Colonic mucosa (tissue), 4 donors: Measurements from ENCODE around the gene NR3C1. TPM values are rescaled to one million over a fixed set of nuclear protein-coding genes. Genes with fewer than 3 reads are reported as not detected.

Experiments used
- DNase-seq: peaks from one replicate; pipeline ENCODE4 v3.0.0-alpha.2; 2020
- H3K27ac ChIP-seq: fragments of 200-600 bp; one replicate; pipeline ENCODE4 v1.8.0; 2021
- H3K27me3 ChIP-seq: fragments of 200-600 bp; one replicate; pipeline ENCODE4 v1.8.0; 2021
- H3K36me3 ChIP-seq: fragments of 200-600 bp; one replicate; pipeline ENCODE4 v1.8.0; 2021
- H3K4me1 ChIP-seq: fragments of 200-600 bp; one replicate; pipeline ENCODE4 v1.8.0; 2021; ENCODE audit warnings: mild to moderate bottlenecking
- H3K4me3 ChIP-seq: fragments of 200-600 bp; one replicate; pipeline ENCODE4 v1.8.0; 2021
- H3K9ac ChIP-seq, 2 donors: one replicate each; pipeline ENCODE4 v1.7.0; 2013; ENCODE audit warnings: control low read depth in 2 of 2, low read depth in 2 of 2, low read length in 2 of 2
- H3K9me3 ChIP-seq: fragments of 200-600 bp; one replicate; pipeline ENCODE4 v1.8.0; 2021
- intact Hi-C: fragments of 100-400 bp; cut with DNase I; formaldehyde crosslinking; loops from one replicate; pipeline ENCODE4 v1.14.1; 2022
- total RNA-seq, 2 donors: library from RNA; stranded (reverse); fragmentation: NEBNext Ultra II Directional in 1 of 2; extraction: Animal tissue kit (Norgen Biotek cat#: 25700) in 1 of 2; gene quantifications; one replicate each; pipeline ENCODE4 v1.2.1, GENCODE V29; 2021
- TF ChIP-seq, protein P1 (sequence below): fragments of 200-600 bp; IDR thresholded peaks from one replicate; pipeline ENCODE4 v1.8.0; 2022; ENCODE audit warnings: antibody characterized with exemption, mild to moderate bottlenecking
- donor health status: healthy.
- donor health status: DM: no; HTN: no; CAD: no.
- donor health status: DM: no; HTN: no; CAD: no.

NR3C1 gene
- total RNA-seq, 2 donors from 2014 or later = 13.0 to 23.5 TPM

DNA sequence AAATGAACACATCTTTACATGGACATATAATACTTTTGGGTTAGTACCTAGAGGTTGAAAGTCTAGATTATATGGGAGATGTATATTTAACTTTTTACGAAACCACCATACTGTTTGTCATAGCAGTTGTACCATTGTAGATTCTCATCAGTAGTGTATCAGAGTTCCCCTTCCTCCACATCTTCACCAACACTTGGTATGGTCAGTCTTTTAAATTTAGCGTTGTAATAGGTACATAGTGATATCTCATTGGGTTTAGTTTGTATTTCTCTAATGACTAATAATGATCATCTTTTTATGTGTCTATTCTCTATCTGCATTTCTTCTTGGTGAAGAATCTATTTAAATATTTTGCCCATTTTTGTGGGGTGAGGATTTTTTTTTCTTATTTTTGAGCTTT, 137.5 kb downstream of the NR3C1 start:
- no peak overlapping the region for H3K9ac ChIP-seq
- no peaks in the 10 kb centered on the region for H3K36me3 ChIP-seq
- no peaks in the 10 kb centered on the region for H3K27me3 ChIP-seq
- H3K9me3 ChIP-seq = no peaks in the 10 kb centered on the region
- intact Hi-C loops = no loop called here
- H3K27ac ChIP-seq = no peak overlapping the region
- TF ChIP-seq, protein P1, sequence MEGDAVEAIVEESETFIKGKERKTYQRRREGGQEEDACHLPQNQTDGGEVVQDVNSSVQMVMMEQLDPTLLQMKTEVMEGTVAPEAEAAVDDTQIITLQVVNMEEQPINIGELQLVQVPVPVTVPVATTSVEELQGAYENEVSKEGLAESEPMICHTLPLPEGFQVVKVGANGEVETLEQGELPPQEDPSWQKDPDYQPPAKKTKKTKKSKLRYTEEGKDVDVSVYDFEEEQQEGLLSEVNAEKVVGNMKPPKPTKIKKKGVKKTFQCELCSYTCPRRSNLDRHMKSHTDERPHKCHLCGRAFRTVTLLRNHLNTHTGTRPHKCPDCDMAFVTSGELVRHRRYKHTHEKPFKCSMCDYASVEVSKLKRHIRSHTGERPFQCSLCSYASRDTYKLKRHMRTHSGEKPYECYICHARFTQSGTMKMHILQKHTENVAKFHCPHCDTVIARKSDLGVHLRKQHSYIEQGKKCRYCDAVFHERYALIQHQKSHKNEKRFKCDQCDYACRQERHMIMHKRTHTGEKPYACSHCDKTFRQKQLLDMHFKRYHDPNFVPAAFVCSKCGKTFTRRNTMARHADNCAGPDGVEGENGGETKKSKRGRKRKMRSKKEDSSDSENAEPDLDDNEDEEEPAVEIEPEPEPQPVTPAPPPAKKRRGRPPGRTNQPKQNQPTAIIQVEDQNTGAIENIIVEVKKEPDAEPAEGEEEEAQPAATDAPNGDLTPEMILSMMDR = no peak
- H3K4me1 ChIP-seq = no peaks in the 10 kb centered on the region
- H3K4me3 ChIP-seq = no peak overlapping the region
- DNase-seq = no peak

DNA sequence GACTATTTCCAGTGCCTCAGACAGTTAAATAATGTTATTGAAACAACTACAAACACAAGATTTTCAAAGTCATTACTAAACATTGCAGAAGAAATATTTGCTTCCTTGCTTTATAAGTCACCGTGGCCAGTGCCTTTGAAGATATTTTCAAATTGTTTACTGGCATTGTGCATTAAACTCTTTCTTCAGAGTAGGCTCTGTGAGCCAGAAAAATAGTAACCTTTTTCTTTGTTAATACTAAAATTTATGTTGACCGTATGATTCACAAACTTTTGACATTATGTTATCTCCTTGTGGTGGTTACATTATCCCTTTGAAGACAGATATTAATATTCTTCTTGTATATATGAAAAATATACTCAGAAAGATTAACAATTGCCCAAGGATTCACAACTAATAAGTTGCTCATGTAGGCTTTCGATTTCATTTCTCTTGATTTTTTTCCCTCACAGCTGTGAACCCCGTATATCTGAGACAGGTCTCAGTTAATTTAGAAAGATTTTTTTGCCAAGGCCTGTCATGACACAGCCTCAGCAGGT, 140.1 kb downstream of the NR3C1 start:
- intact Hi-C loops = no loop called here
- Histone ChIP-seq H3K36me3 (no peaks in the 10 kb centered on the region), H3K4me3 (no peak overlapping the region), H3K27ac (no peak overlapping the region), H3K9ac (no peak overlapping the region), H3K4me1 (no peaks in the 10 kb centered on the region), H3K27me3 (no peaks in the 10 kb centered on the region), H3K9me3 (no peaks in the 10 kb centered on the region)
- TF ChIP-seq, protein P1 = no peak
- no peak for DNase-seq

DNA sequence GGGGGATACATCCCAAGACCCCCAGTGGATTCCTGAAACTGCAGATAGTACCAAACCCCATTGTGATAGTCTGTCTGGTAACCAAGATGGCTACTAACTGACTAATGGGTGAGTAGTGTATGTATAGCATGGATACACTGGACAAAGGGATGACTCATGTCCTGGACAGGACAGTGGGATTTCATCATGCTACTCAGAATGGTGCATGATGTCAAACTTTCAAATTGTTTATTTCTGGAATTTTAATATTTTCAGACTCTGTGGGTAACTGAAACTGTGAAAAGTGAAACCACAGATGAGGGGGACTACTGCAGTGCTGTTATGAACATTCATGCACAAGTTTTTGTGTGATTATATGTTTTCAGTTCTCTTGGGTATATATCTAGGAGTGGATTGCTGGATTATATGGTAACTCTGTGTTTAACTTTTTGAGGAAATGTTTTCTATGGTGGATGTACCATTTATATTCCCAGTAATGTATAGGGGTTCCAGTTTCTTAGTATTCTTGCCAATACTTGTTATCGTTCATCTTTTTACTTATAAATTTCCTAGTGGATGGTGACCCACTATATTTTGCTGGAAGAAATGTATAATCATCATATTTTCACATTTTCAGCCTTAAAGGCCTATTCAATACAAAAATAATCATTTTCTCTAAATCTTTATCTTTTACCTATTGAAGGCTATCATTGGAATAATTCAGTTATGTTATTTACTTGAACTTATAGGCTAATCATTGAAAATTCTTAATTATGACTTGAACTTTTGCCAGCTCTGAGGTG, 140.9 kb downstream of the NR3C1 start:
- no peaks in the 10 kb centered on the region for H3K4me1 ChIP-seq
- H3K9me3 ChIP-seq = no peaks in the 10 kb centered on the region
- H3K4me3 ChIP-seq = no peak overlapping the region
- intact Hi-C loops = no loop called here
- H3K9ac ChIP-seq = no peak overlapping the region
- no peaks in the 10 kb centered on the region for H3K36me3 ChIP-seq
- H3K27me3 ChIP-seq = no peaks in the 10 kb centered on the region
- H3K27ac ChIP-seq = no peak overlapping the region
- DNase-seq = no peak
- TF ChIP-seq, protein P1 = no peak

DNA sequence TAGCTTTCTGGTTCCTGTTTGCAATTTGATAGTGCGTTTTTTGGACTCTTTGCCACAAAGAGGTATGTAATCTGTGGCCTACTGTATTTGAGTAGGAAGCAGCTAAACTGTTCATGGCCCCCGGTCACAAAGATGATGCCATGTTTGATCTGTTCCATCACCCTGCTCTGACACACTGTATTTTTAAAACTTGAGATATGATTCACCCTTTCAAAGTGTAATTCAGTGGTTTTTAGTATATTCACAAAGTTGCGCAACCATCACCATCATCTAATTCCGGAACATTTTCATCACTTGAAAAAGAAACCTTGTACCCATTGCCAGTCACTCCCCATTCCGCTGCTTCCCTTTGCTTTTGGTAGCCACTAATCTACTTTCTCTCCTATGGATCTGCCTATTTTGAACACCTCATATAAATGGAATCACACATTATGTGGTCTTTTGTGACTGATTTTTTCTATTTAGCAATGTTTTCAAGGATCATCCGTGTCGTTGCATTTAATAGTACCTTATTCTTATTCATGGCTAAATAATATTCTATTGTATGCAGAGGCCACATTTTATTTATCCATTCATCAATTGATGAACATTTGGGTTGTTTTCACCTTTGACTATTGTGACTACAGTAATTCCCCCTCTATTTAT, 141.6 kb downstream of the NR3C1 start:
- Histone ChIP-seq H3K36me3 (no peaks in the 10 kb centered on the region), H3K4me1 (no peaks in the 10 kb centered on the region), H3K27me3 (no peaks in the 10 kb centered on the region), H3K4me3 (no peak overlapping the region), H3K9ac (no peak overlapping the region), H3K27ac (no peak overlapping the region), H3K9me3 (no peaks in the 10 kb centered on the region)
- no peak for DNase-seq
- intact Hi-C loops = no loop called here
- TF ChIP-seq, protein P1 = no peak

DNA sequence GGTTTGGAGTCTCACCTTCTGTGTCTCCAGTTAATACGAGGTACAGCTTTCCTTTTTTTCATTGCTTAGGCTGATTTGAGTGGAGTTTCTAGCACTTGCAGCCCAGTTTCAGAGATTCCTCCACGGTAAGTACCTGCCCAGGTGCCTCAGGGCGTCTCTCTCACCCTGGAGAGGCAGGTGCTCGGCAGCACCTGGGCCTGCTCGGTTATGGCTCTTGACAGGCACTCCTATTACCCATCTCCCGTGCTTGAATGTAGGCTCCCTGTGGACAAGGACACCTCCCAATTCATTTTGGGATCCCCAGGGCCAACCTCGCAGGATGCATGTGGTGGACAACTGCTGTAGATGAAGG, 144.3 kb downstream of the NR3C1 start:
- H3K9me3 ChIP-seq = no peaks in the 10 kb centered on the region
- H3K36me3 ChIP-seq = no peaks in the 10 kb centered on the region
- no peak overlapping the region for H3K27ac ChIP-seq
- TF ChIP-seq, protein P1 = no peak
- no peaks in the 10 kb centered on the region for H3K27me3 ChIP-seq
- intact Hi-C loops = no loop called here
- DNase-seq = no peak
- H3K4me3 ChIP-seq = no peak overlapping the region
- no peaks in the 10 kb centered on the region for H3K4me1 ChIP-seq
- no peak overlapping the region for H3K9ac ChIP-seq
